ENCODE data around the gene BTBD9. TPM values are rescaled to one million over a fixed set of nuclear protein-coding genes. Genes with fewer than 3 reads are reported as not detected.

The BTBD9 gene
- 10 to 100 TPM; 15.3 to 23.6 TPM for total RNA-seq

GRCh38 chr6:38639498-38640215 is at the start of gene BTBD9:
TSS of gene BTBD9 (minus strand) at chr6:38639929.
- Histone ChIP-seq H3K9me3 (no peaks in the 10 kb centered on the region), H3K4me1 (peaks cover 8% of the 10 kb centered on the region), H3K36me3 (no peaks in the 10 kb centered on the region), H3K27me3 (no peaks in the 10 kb centered on the region), H3K4me3 (peak within 1 kb of the TSS; percentile 88), H3K27ac (peak within 1 kb of the TSS; percentile 83), H3K9ac (ENCODE audit: low read depth in 2 of 2, low read length in 2 of 2) (peak within 1 kb of the TSS; percentile 82 to 92)
- TF ChIP-seq CTCF (IDR thresholded peaks at IDR 0.05), result no peak
- intact Hi-C loops (cut with DNase I), result no loop called here
- peak; percentile 80 for DNase-seq

GRCh38 chr6:38688579-38689087 is 48.9 kb upstream of the BTBD9 start:
- Histone ChIP-seq H3K4me1 (no peaks in the 10 kb centered on the region), H3K9ac (ENCODE audit: low read depth in 2 of 2, low read length in 2 of 2) (no peak overlapping the region), H3K4me3 (no peak overlapping the region), H3K36me3 (no peaks in the 10 kb centered on the region), H3K27ac (no peak overlapping the region), H3K27me3 (no peaks in the 10 kb centered on the region), H3K9me3 (no peaks in the 10 kb centered on the region)
- no peak for TF ChIP-seq CTCF (IDR thresholded peaks at IDR 0.05)
- intact Hi-C loops (cut with DNase I), result no loop called here
- peak; percentile 26 for DNase-seq

- Histone ChIP-seq H3K4me3 (no peak overlapping the region), H3K27me3 (no peaks in the 10 kb centered on the region), H3K27ac (no peak overlapping the region), H3K4me1 (no peaks in the 10 kb centered on the region), H3K9me3 (no peaks in the 10 kb centered on the region), H3K9ac (ENCODE audit: low read depth in 2 of 2, low read length in 2 of 2) (no peak overlapping the region), H3K36me3 (no peaks in the 10 kb centered on the region)
- intact Hi-C loops (cut with DNase I), result no loop called here
- no peak for TF ChIP-seq CTCF (IDR thresholded peaks at IDR 0.05)
- no peak for DNase-seq
Observed at GRCh38 chr6:38687549-38687948, 47.8 kb upstream of the BTBD9 start.

- H3K36me3 ChIP-seq, result no peaks in the 10 kb centered on the region
- no peaks in the 10 kb centered on the region for H3K27me3 ChIP-seq
- TF ChIP-seq CTCF (IDR thresholded peaks at IDR 0.05), result no peak
- no peak for DNase-seq
- no peak overlapping the region for H3K4me3 ChIP-seq
- H3K9ac ChIP-seq (ENCODE audit: low read depth in 2 of 2, low read length in 2 of 2), result no peak overlapping the region
- H3K4me1 ChIP-seq, result no peaks in the 10 kb centered on the region
- H3K27ac ChIP-seq, result no peak overlapping the region
- intact Hi-C loops (cut with DNase I), result no loop called here
- no peaks in the 10 kb centered on the region for H3K9me3 ChIP-seq
Observed at GRCh38 chr6:38687043-38687353, 47.3 kb upstream of the BTBD9 start.

GRCh38 chr6:38686270-38687042 is 46.7 kb upstream of the BTBD9 start:
- Histone ChIP-seq H3K9ac (ENCODE audit: low read depth in 2 of 2, low read length in 2 of 2) (no peak overlapping the region), H3K27me3 (no peaks in the 10 kb centered on the region), H3K9me3 (no peaks in the 10 kb centered on the region), H3K27ac (no peak overlapping the region), H3K36me3 (no peaks in the 10 kb centered on the region), H3K4me3 (no peak overlapping the region), H3K4me1 (no peaks in the 10 kb centered on the region)
- no peak for DNase-seq
- TF ChIP-seq CTCF (IDR thresholded peaks at IDR 0.05), result no peak
- intact Hi-C loops (cut with DNase I), result no loop called here

Data from colonic mucosa (tissue), 4 donors.